Glutamatergic neuron (in vitro differentiated cells): ENCODE data around the gene SYNE1. TPM values are rescaled to one million over a fixed set of nuclear protein-coding genes. Genes with fewer than 3 reads are reported as not detected.
"Not testable (repeated sequence)": the region's sequence is repeated elsewhere in the genome, so short reads cannot be mapped to it uniquely, and the experiment has no call there.

ENCODE experiments used
- DNase-seq: peaks from one replicate; pipeline ENCODE4 v3.0.0; 2022
- H3K27ac Mint-ChIP-seq: one replicate; pipeline ENCODE4 v1.8.0; 2020; ENCODE audit warnings: mild to moderate bottlenecking, mixed read lengths, inconsistent platforms; ENCODE audit not compliant: unreplicated experiment
- H3K27me3 Mint-ChIP-seq: one replicate; pipeline ENCODE4 v1.8.0; 2020; ENCODE audit warnings: mild to moderate bottlenecking, moderate library complexity, mixed read lengths, inconsistent platforms; ENCODE audit not compliant: unreplicated experiment
- H3K36me3 Mint-ChIP-seq: one replicate; pipeline ENCODE4 v1.8.0; 2020; ENCODE audit warnings: mild to moderate bottlenecking, mixed read lengths, inconsistent platforms; ENCODE audit not compliant: unreplicated experiment
- H3K4me1 Mint-ChIP-seq: one replicate; pipeline ENCODE4 v1.8.0; 2020; ENCODE audit warnings: mild to moderate bottlenecking, low read depth, mixed read lengths, inconsistent platforms; ENCODE audit not compliant: unreplicated experiment
- H3K4me3 Mint-ChIP-seq: one replicate; pipeline ENCODE4 v1.8.0; 2020; ENCODE audit warnings: mild to moderate bottlenecking, mixed read lengths, inconsistent platforms; ENCODE audit not compliant: unreplicated experiment
- H3K9me3 Mint-ChIP-seq: one replicate; pipeline ENCODE4 v1.8.0; 2020; ENCODE audit warnings: mild to moderate bottlenecking, moderate library complexity, mixed read lengths, inconsistent platforms; ENCODE audit not compliant: unreplicated experiment
- CTCF ChIP-seq: fragments of 200-600 bp; sonication (generic); IDR thresholded peaks from one replicate; pipeline ENCODE4 v1.5.0; 2021; ENCODE audit not compliant: partially characterized antibody, unreplicated experiment
- total RNA-seq: library from RNA; stranded (reverse); fragmentation: NEBNext Ultra II Directional; extraction: Animal tissue kit (Norgen Biotek cat#: 25700); gene quantifications from one replicate; pipeline ENCODE4 v1.2.1, GENCODE V29; 2021; ENCODE audit not compliant: unreplicated experiment

Gene SYNE1
- total RNA-seq, 1 donor from 2014 or later = 23.4 TPM

GRCh38 chr6:152334555-152334954, 302.6 kb downstream of the SYNE1 start:
- no peak for DNase-seq
- peaks cover 2% of the 10 kb centered on the region for H3K4me1 Mint-ChIP-seq
- H3K9me3 Mint-ChIP-seq = peaks cover 3% of the 10 kb centered on the region
- no peaks in the 10 kb centered on the region for H3K36me3 Mint-ChIP-seq
- TF ChIP-seq CTCF = no peak
- H3K27ac Mint-ChIP-seq = no peak overlapping the region
- no peaks in the 10 kb centered on the region for H3K27me3 Mint-ChIP-seq
- no peak overlapping the region for H3K4me3 Mint-ChIP-seq

- Mint-ChIP-seq H3K4me3 (no peak overlapping the region), H3K36me3 (no peaks in the 10 kb centered on the region), H3K27me3 (peaks cover 2% of the 10 kb centered on the region), H3K27ac (no peak overlapping the region), H3K9me3 (peaks cover 3% of the 10 kb centered on the region), H3K4me1 (no peaks in the 10 kb centered on the region)
- DNase-seq = no peak
- no peak for TF ChIP-seq CTCF
These were observed 306.2 kb downstream of the SYNE1 start for GRCh38 chr6:152330961-152331360.

GRCh38 chr6:152329638-152330448, 307.3 kb downstream of the SYNE1 start:
- no peak for TF ChIP-seq CTCF
- H3K27me3 Mint-ChIP-seq = peaks cover 2% of the 10 kb centered on the region
- H3K9me3 Mint-ChIP-seq = peaks cover 3% of the 10 kb centered on the region
- no peaks in the 10 kb centered on the region for H3K4me1 Mint-ChIP-seq
- no peaks in the 10 kb centered on the region for H3K36me3 Mint-ChIP-seq
- no peak for DNase-seq
- no peak overlapping the region for H3K4me3 Mint-ChIP-seq
- H3K27ac Mint-ChIP-seq = no peak overlapping the region

GRCh38 chr6:152328200-152328599, 309.0 kb downstream of the SYNE1 start:
- H3K4me1 Mint-ChIP-seq, H3K4me3 Mint-ChIP-seq, DNase-seq, H3K27ac Mint-ChIP-seq, H3K27me3 Mint-ChIP-seq, H3K9me3 Mint-ChIP-seq, H3K36me3 Mint-ChIP-seq: not testable (repeated sequence)

- Mint-ChIP-seq H3K27ac (no peak overlapping the region), H3K9me3 (no peaks in the 10 kb centered on the region), H3K4me1 (no peaks in the 10 kb centered on the region), H3K4me3 (no peak overlapping the region), H3K27me3 (peaks cover 2% of the 10 kb centered on the region), H3K36me3 (no peaks in the 10 kb centered on the region)
- no peak for DNase-seq
- TF ChIP-seq CTCF = no peak
These were observed 313.8 kb downstream of the SYNE1 start for GRCh38 chr6:152323376-152323775.
